Nephron progenitor cell (in vitro differentiated cells): ENCODE data around the gene UNK.
A peak's percentile ranks its signal among the peaks of the same experiment; 100 is the strongest.
"Not testable (repeated sequence)": the region's sequence is repeated elsewhere in the genome, so short reads cannot be mapped to it uniquely, and the experiment has no call there.

Experiments
- DNase-seq: peaks from one replicate; pipeline ENCODE4 v3.0.0; 2021
- H3K27ac Mint-ChIP-seq: 2 replicates; pipeline ENCODE4 v1.8.0; 2021; ENCODE audit warnings: mild to moderate bottlenecking, moderate library complexity, mixed read lengths
- H3K27me3 Mint-ChIP-seq: 2 replicates; pipeline ENCODE4 v1.8.0; 2021; ENCODE audit warnings: mild to moderate bottlenecking, low read depth, mixed read lengths; ENCODE audit not compliant: poor library complexity
- H3K36me3 Mint-ChIP-seq: 2 replicates; pipeline ENCODE4 v1.8.0; 2021; ENCODE audit warnings: low read depth, mixed read lengths
- H3K4me1 Mint-ChIP-seq: 2 replicates; pipeline ENCODE4 v1.8.0; 2021; ENCODE audit warnings: mixed read lengths
- H3K4me3 Mint-ChIP-seq: 2 replicates; pipeline ENCODE4 v1.8.0; 2021; ENCODE audit warnings: mild to moderate bottlenecking, moderate library complexity, mixed read lengths
- H3K9me3 Mint-ChIP-seq: 2 replicates; pipeline ENCODE4 v1.8.0; 2021; ENCODE audit warnings: mild to moderate bottlenecking, moderate library complexity, mixed read lengths
- CTCF ChIP-seq: fragments of 200-600 bp; sonication (generic); IDR thresholded peaks from 2 replicates; pipeline ENCODE4 v1.5.0; 2021; ENCODE audit warnings: antibody characterized with exemption

The UNK gene

GRCh38 chr17:75757086-75757681, 27.4 kb upstream of the UNK start:
- Mint-ChIP-seq H3K27me3 (no peaks in the 10 kb centered on the region), H3K4me1 (peaks cover 24% of the 10 kb centered on the region), H3K27ac (no peak overlapping the region), H3K9me3 (no peaks in the 10 kb centered on the region), H3K4me3 (no peak overlapping the region), H3K36me3 (no peaks in the 10 kb centered on the region)
- no peak for DNase-seq
- no peak for TF ChIP-seq CTCF

GRCh38 chr17:75758131-75758905, 26.3 kb upstream of the UNK start:
- H3K36me3 Mint-ChIP-seq = no peaks in the 10 kb centered on the region
- H3K4me3 Mint-ChIP-seq = no peak overlapping the region
- TF ChIP-seq CTCF = no peak
- H3K9me3 Mint-ChIP-seq = no peaks in the 10 kb centered on the region
- H3K27me3 Mint-ChIP-seq = no peaks in the 10 kb centered on the region
- no peak for DNase-seq
- peaks cover 24% of the 10 kb centered on the region for H3K4me1 Mint-ChIP-seq
- no peak overlapping the region for H3K27ac Mint-ChIP-seq

DNA sequence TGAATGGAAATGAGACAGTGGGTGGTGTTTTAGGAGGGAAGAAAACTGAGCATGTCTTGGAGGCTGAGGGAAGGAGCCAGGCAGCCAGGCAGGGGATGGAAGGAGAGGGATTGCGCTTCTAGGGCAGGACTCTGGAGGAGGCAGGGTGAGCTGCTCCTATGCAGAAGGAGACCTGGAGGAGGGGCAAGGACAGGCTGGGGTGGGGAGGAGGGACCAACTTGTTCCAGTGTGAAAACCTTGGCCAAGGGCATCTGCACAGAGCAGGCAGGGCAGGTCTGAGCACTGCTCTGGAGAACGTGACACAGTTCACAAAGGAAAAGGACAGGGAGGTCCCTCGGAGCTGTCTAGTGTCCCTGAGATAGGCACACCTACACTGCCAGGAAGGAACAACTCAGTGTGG, 25.1 kb upstream of the UNK start:
- no peaks in the 10 kb centered on the region for H3K36me3 Mint-ChIP-seq
- no peak for DNase-seq
- no peak for TF ChIP-seq CTCF
- H3K27me3 Mint-ChIP-seq = no peaks in the 10 kb centered on the region
- H3K4me1 Mint-ChIP-seq = peaks cover 29% of the 10 kb centered on the region
- H3K27ac Mint-ChIP-seq = no peak overlapping the region
- no peak overlapping the region for H3K4me3 Mint-ChIP-seq
- H3K9me3 Mint-ChIP-seq = no peaks in the 10 kb centered on the region

DNA sequence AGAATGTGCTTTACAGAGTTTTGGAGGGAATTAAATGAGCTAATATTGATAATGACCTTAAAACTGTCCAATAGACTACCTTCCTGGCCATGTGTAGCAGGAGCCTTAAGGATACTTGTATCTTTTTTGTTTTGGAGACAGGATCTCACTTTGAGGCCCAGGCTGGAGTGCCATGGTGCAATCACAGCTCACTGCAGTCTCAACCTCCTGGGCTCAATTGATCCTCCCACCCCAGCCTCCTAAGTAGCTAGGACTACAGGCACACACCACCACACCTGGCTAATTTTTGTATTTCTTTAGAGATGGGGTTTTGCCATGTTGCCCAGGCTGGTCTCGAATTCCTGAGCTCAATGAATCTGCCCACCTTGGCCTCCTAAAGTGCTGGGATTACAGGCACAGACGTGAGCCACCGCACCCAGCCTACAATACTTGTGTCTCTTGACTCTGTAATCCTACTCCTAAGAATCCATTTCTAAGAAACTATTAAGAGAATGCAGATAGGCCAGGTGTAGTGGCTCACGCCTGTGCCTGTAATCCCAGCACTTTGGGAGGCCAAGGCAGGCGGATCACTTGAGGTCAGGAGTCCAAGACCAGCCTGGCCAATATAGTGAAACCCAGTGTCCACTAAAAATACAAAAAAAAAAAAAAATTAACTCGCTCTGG, 24.5 kb upstream of the UNK start:
- H3K4me1 Mint-ChIP-seq = peaks cover 24% of the 10 kb centered on the region
- H3K9me3 Mint-ChIP-seq, H3K36me3 Mint-ChIP-seq, DNase-seq, H3K27ac Mint-ChIP-seq, H3K4me3 Mint-ChIP-seq, H3K27me3 Mint-ChIP-seq: not testable (repeated sequence)

DNA sequence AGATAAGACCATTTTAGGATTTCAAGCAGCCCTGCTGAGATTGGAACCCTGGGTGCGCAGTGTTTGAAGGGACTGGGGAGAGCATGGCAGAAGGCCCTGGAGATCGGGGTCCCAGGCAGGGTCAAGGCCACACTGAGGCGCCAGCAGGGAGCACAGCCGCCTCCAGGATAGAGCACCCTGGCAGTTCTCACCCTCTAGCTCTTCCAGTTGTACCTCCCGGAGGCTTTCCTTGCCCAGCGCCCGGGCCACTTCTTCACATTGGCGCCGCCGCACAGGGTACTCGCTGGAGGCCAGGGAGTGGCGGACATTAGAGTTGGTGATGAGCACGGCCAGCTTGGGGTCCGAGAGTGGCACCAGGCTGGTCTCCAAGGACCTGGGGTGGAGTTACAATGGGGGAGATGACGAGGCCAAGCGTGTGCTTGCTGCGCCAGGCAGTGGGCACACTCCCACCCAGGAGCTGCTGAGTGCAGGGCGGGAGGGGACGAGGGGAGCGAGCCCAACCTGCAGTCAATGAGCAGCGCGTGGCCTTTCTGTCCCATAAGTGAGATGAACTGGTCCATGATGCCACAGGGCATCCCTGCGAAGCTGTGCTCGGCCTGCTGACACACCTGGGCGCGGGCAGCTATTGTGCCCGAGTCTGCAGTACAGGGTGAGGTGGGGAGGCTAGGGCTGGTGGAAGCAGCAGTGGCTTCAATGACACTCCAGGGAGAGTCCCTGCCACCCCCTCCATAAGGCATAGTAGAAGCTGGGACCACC, 21.9 kb upstream of the UNK start:
- no peaks in the 10 kb centered on the region for H3K36me3 Mint-ChIP-seq
- H3K4me1 Mint-ChIP-seq = peaks cover 19% of the 10 kb centered on the region
- H3K9me3 Mint-ChIP-seq = no peaks in the 10 kb centered on the region
- H3K27ac Mint-ChIP-seq = no peak overlapping the region
- no peak for DNase-seq
- no peak for TF ChIP-seq CTCF
- peaks cover 7% of the 10 kb centered on the region for H3K27me3 Mint-ChIP-seq
- peak overlapping the region; percentile 49 for H3K4me3 Mint-ChIP-seq

DNA sequence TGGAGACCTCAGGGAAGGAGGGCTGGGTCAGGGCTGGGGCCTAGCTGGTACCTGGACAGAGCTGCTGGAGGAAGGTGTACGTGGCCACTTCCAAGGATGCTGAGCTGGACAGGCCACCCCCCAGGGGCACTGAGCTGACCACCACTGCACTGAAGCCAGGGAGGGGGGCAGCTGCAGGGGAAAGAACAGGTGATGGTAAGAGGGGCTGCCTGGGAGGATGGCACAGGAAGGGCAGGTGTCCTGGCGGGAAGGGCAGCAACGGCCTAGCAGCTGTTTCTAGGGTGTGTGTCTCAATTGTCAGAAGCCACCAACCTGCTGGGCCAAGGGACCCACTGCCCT, 21.4 kb upstream of the UNK start:
- Mint-ChIP-seq H3K9me3 (no peaks in the 10 kb centered on the region), H3K36me3 (no peaks in the 10 kb centered on the region), H3K27me3 (peaks cover 7% of the 10 kb centered on the region), H3K4me1 (peaks cover 19% of the 10 kb centered on the region), H3K4me3 (no peak overlapping the region), H3K27ac (no peak overlapping the region)
- TF ChIP-seq CTCF = no peak
- DNase-seq = no peak
